H1 (cell line): ENCODE results near the gene PSMD5. TPM values are rescaled to one million over a fixed set of nuclear protein-coding genes. Genes with fewer than 3 reads are reported as not detected.

Experiments used
- CTCF ChIA-PET: fragments of 300-600 bp; sonication (Branson Sonifier 250); formaldehyde crosslinking; loops from one replicate; lab custom pipeline; 2021; ENCODE audit not compliant: partially characterized antibody; lab: Charles Lee
- POLR2A ChIA-PET: fragments of 300-600 bp; sonication (Branson Sonifier 250); formaldehyde crosslinking; loops from one replicate; lab custom pipeline; 2021; ENCODE audit warnings: inconsistent platforms; ENCODE audit not compliant: partially characterized antibody; lab: Charles Lee
- DNase-seq, 2 experiments: peaks; one replicate each; pipeline versions ENCODE4 v3.0.0 to v3.0.0-alpha.2; 2010 to 2022; ENCODE audit warnings: low spot score in 2 of 2, low read depth in 1 of 2, mixed read lengths in 1 of 2
- FAIRE-seq: peaks from 2 replicates; lab custom pipeline; 2011; peaks lifted over from hg19 to GRCh38; lab: Jason Lieb, UNC
- H2AFZ ChIP-seq: 2 replicates; pipeline ENCODE4 v1.8.1; 2012; ENCODE audit warnings: low read length, inconsistent platforms
- H2AK5ac ChIP-seq: 2 replicates; pipeline ENCODE4 v1.6.1; 2013; ENCODE audit warnings: low read depth, low read length
- H2BK120ac ChIP-seq: replicated peaks from 2 replicates; pipeline ENCODE3; 2013; ENCODE audit warnings: low read depth, low read length, inconsistent platforms
- H2BK12ac ChIP-seq: 2 replicates; pipeline ENCODE4 v1.6.1; 2013; ENCODE audit warnings: low read depth, low read length
- H2BK15ac ChIP-seq: 2 replicates; pipeline ENCODE4 v1.6.1; 2013; ENCODE audit warnings: low read length
- H2BK20ac ChIP-seq: 2 replicates; pipeline ENCODE4 v1.6.1; 2013; ENCODE audit warnings: low read length
- H2BK5ac ChIP-seq: 2 replicates; pipeline ENCODE4 v1.6.1; 2013; ENCODE audit warnings: low read depth, low read length
- H3K14ac ChIP-seq: 2 replicates; pipeline ENCODE4 v1.6.1; 2013; ENCODE audit warnings: inconsistent platforms; ENCODE audit not compliant: insufficient read length
- H3K18ac ChIP-seq: 2 replicates; pipeline ENCODE4 v1.6.1; 2013; ENCODE audit warnings: low read length; ENCODE audit errors: extremely low read depth
- H3K23ac ChIP-seq: 2 replicates; pipeline ENCODE4 v1.6.1; 2013; ENCODE audit warnings: inconsistent platforms; ENCODE audit not compliant: insufficient read length
- H3K23me2 ChIP-seq: 2 replicates; pipeline ENCODE4 v1.6.1; 2013; ENCODE audit warnings: low read depth, low read length
- H3K27ac ChIP-seq: 2 replicates; pipeline ENCODE4 v1.6.1; 2011; ENCODE audit warnings: low read depth, low read length, inconsistent platforms
- H3K27me3 ChIP-seq, 4 experiments: replicated peaks in 1 of 4; 1 replicate in 1 of 4; 2 replicates in 3 of 4; pipeline versions ENCODE4 v1.6.1 to v1.8.1; 2011 to 2013; ENCODE audit warnings: low read length in 3 of 4, mild to moderate bottlenecking in 3 of 4, inconsistent platforms in 2 of 4, mixed read lengths in 2 of 4, moderate library complexity in 1 of 4; ENCODE audit not compliant: control insufficient read depth in 3 of 4, insufficient read depth in 3 of 4; ENCODE audit errors: extremely low read depth in 1 of 4
- H3K36me3 ChIP-seq, 4 experiments: 2 replicates each; pipeline versions ENCODE4 v1.6.1 to v1.8.1; 2011 to 2013; ENCODE audit warnings: mild to moderate bottlenecking in 4 of 4, low read length in 3 of 4, moderate library complexity in 2 of 4, control low read depth in 1 of 4, inconsistent platforms in 1 of 4; ENCODE audit not compliant: insufficient read depth in 4 of 4, control insufficient read depth in 2 of 4
- H3K4ac ChIP-seq: replicated peaks from 2 replicates; pipeline ENCODE3; 2013; ENCODE audit warnings: low read length, low read depth, mixed read lengths, inconsistent platforms; ENCODE audit not compliant: insufficient read length
- H3K4me1 ChIP-seq, 4 experiments: replicated peaks in 1 of 4; 1 replicate in 1 of 4; 2 replicates in 3 of 4; pipeline versions ENCODE4 v1.6.1 to v1.8.1; 2011 to 2013; ENCODE audit warnings: low read length in 3 of 4, inconsistent platforms in 2 of 4, mixed read lengths in 1 of 4; ENCODE audit not compliant: insufficient read depth in 4 of 4, control insufficient read depth in 3 of 4
- H3K4me2 ChIP-seq, 2 experiments: 2 replicates each; pipeline versions ENCODE4 v1.6.1 to v1.8.1; 2011 to 2013; ENCODE audit warnings: low read depth in 2 of 2, low read length in 2 of 2, control low read depth in 1 of 2, inconsistent platforms in 1 of 2, mild to moderate bottlenecking in 1 of 2; ENCODE audit not compliant: insufficient read depth in 1 of 2
- H3K4me3 ChIP-seq, 4 experiments: fragments of 200-600, 300-600 bp in 1 of 4; sonication (generic), shearing (Covaris generic), sonication (Bioruptor Twin) in 1 of 4; 2 replicates each; pipeline versions ENCODE4 v1.5.1 to v1.8.1; 2011 to 2016; ENCODE audit warnings: low read length in 4 of 4, low read depth in 3 of 4, control low read depth in 2 of 4, inconsistent platforms in 2 of 4, mild to moderate bottlenecking in 2 of 4, mixed read lengths in 1 of 4, moderate library complexity in 1 of 4; ENCODE audit not compliant: insufficient read depth in 2 of 4; ENCODE audit errors: extremely low read depth in 1 of 4
- H3K56ac ChIP-seq: replicated peaks from 2 replicates; pipeline ENCODE3; 2013; ENCODE audit warnings: low read depth, mild to moderate bottlenecking, mixed read lengths, low read length, inconsistent platforms; ENCODE audit not compliant: insufficient read length
- H3K79me1 ChIP-seq: 2 replicates; pipeline ENCODE4 v1.6.1; 2013; ENCODE audit warnings: low read depth, low read length, control low read depth
- H3K79me2 ChIP-seq, 2 experiments: 2 replicates each; pipeline versions ENCODE4 v1.6.1 to v1.8.1; 2012 to 2013; ENCODE audit warnings: low read length in 2 of 2, mild to moderate bottlenecking in 2 of 2, inconsistent platforms in 1 of 2; ENCODE audit not compliant: insufficient read depth in 2 of 2, control insufficient read depth in 1 of 2
- H3K9ac ChIP-seq, 4 experiments: replicated peaks in 1 of 4; 1 replicate in 1 of 4; 2 replicates in 3 of 4; pipeline versions ENCODE4 v1.6.1 to v1.8.1; 2011 to 2013; ENCODE audit warnings: low read depth in 3 of 4, low read length in 3 of 4, control low read depth in 2 of 4, mild to moderate bottlenecking in 2 of 4, moderate library complexity in 2 of 4, inconsistent platforms in 1 of 4; ENCODE audit errors: extremely low read depth in 1 of 4
- H3K9me3 ChIP-seq, 2 experiments: 2 replicates each; pipeline versions ENCODE4 v1.6.1 to v1.8.1; 2012 to 2013; ENCODE audit warnings: mild to moderate bottlenecking in 2 of 2, moderate library complexity in 2 of 2, control low read depth in 1 of 2, inconsistent platforms in 1 of 2, low read depth in 1 of 2, low read length in 1 of 2, mixed read lengths in 1 of 2; ENCODE audit not compliant: insufficient read depth in 2 of 2
- H4K20me1 ChIP-seq, 2 experiments: replicated peaks in 1 of 2; 2 replicates each; pipeline versions ENCODE3 to v1.8.1; 2011 to 2013; ENCODE audit warnings: inconsistent platforms in 2 of 2, low read length in 2 of 2, mild to moderate bottlenecking in 1 of 2; ENCODE audit not compliant: insufficient read depth in 2 of 2, control insufficient read depth in 1 of 2
- H4K5ac ChIP-seq: 2 replicates; pipeline ENCODE4 v1.6.1; 2013; ENCODE audit warnings: low read length, low read depth, mixed read lengths, inconsistent platforms; ENCODE audit not compliant: insufficient read length
- H4K8ac ChIP-seq: 2 replicates; pipeline ENCODE4 v1.8.0; 2013; ENCODE audit warnings: mild to moderate bottlenecking, moderate library complexity, low read length, inconsistent platforms; ENCODE audit not compliant: insufficient read depth; ENCODE audit errors: extremely low read depth
- H4K91ac ChIP-seq: replicated peaks from 2 replicates; pipeline ENCODE3; 2013; ENCODE audit warnings: low read length, mixed read lengths, inconsistent platforms; ENCODE audit not compliant: insufficient read length
- ATF2 ChIP-seq: IDR thresholded peaks from 2 replicates; pipeline ENCODE4 v1.6.1; 2012; ENCODE audit warnings: low read length, inconsistent platforms
- CBX8 ChIP-seq: fragments of 300-800, 300-1000 bp; sonication (generic); IDR thresholded peaks from 2 replicates; pipeline ENCODE4 v1.7.1; 2016; ENCODE audit warnings: low read depth, low read length, borderline replicate concordance
- CTCF ChIP-seq, 3 experiments: IDR thresholded peaks; 1 replicate in 2 of 3; 2 replicates in 1 of 3; pipeline versions ENCODE4 v1.5.1 to v1.6.1; 2011; ENCODE audit warnings: low read length in 3 of 3, mild to moderate bottlenecking in 3 of 3, inconsistent platforms in 2 of 3, low read depth in 1 of 3, moderate library complexity in 1 of 3; ENCODE audit not compliant: insufficient read depth in 1 of 3; ENCODE audit errors: control extremely low read depth in 1 of 3
- EGR1 ChIP-seq: IDR thresholded peaks from 2 replicates; pipeline ENCODE4 v1.6.1; 2011; ENCODE audit warnings: low read depth, low read length, borderline replicate concordance
- EZH2 ChIP-seq: fragments of 200-600 bp; sonication (generic); IDR thresholded peaks from 2 replicates; pipeline ENCODE4 v1.7.1; 2012; ENCODE audit warnings: low read depth, mild to moderate bottlenecking, moderate library complexity, low read length, inconsistent platforms; ENCODE audit not compliant: severe bottlenecking
- KDM4A ChIP-seq: IDR thresholded peaks from one replicate; pipeline ENCODE4 v1.7.1; 2012; ENCODE audit warnings: low read depth, mild to moderate bottlenecking, moderate library complexity, low read length, inconsistent platforms; ENCODE audit not compliant: severe bottlenecking
- RNF2 ChIP-seq: fragments of 200-900, 300-1000 bp; sonication (generic); IDR thresholded peaks from 2 replicates; pipeline ENCODE4 v1.7.1; 2016; ENCODE audit warnings: borderline replicate concordance, low read depth, mild to moderate bottlenecking, antibody characterized with exemption, low read length; ENCODE audit not compliant: poor library complexity, severe bottlenecking; ENCODE audit errors: missing control alignments
- SAP30 ChIP-seq: fragments of 300-600 bp; sonication (generic); IDR thresholded peaks from 2 replicates; pipeline ENCODE4 v1.7.1; 2012; ENCODE audit warnings: low read length, moderate library complexity, mild to moderate bottlenecking, inconsistent platforms; ENCODE audit not compliant: insufficient read depth, insufficient replicate concordance
- WGBS, 2 experiments: shearing (Covaris generic) in 1 of 2; methylation state at CpG; one replicate each; pipeline versions ENCODE4 v1.1.6 to v1.1.7; 2013 to 2015; ENCODE audit warnings: low lambda C conversion rate in 2 of 2, mixed read lengths in 2 of 2, inconsistent platforms in 1 of 2, low coverage in 1 of 2, missing lambda C conversion rate in 1 of 2; ENCODE audit not compliant: insufficient replicate concordance in 2 of 2, insufficient coverage in 1 of 2, insufficient read length in 1 of 2; ENCODE audit errors: extremely low coverage in 1 of 2, missing lambda C conversion rate in 1 of 2; 5-methylcytosine and 5-hydroxymethylcytosine counted together
- polyA plus RNA-seq, 7 experiments: library from polyadenylated mRNA; depleted of rRNA in 3 of 7; stranded (reverse) in 5 of 7; unstranded in 2 of 7; fragments of >200 nt in 5 of 7; fragments of 200-250 nt in 2 of 7; gene quantifications; 1 replicate in 5 of 7; 2 replicates in 1 of 7; 4 replicates in 1 of 7; pipeline versions ENCODE4 v1.2.1 to v1.2.3, GENCODE V29; 2011 to 2013; ENCODE audit warnings: missing spikeins in 2 of 7, mixed read lengths in 2 of 7
- total RNA-seq: library from RNA; stranded (reverse); fragmentation: NEBNext Ultra II Directional; extraction: Animal tissue kit (Norgen Biotek cat#: 25700); gene quantifications from 2 replicates; pipeline ENCODE4 v1.2.1, GENCODE V29; 2021

Gene PSMD5
- total and polyA plus RNA-seq, 2 of the 8 experiments (the other 6 are each of a cell fraction or from before 2014, with no cell fraction given), result 19.2 to 30.5 TPM

GRCh38 chr9:120830151-120830550 lies 12.6 kb downstream of the PSMD5 start:
- Histone ChIP-seq H3K14ac (no peak overlapping the region), H4K5ac (no peak overlapping the region), H4K8ac (no peak overlapping the region), H4K91ac (no peak overlapping the region), H3K9ac (no peak overlapping the region), H3K27me3 (no peaks in the 10 kb centered on the region), H3K56ac (no peak overlapping the region), H3K79me2 (peaks cover 0 to 5% of the 10 kb centered on the region in 2 experiments; a peak in 1 of 4 replicates), H4K20me1 (no peaks in the 10 kb centered on the region), H3K36me3 (peaks cover 12 to 59% (median 33%) of the 10 kb centered on the region in 4 experiments), H3K4me1 (no peaks in the 10 kb centered on the region; a peak in 1 of 7 replicates), H3K4me3 (no peak overlapping the region), H2BK15ac (no peak overlapping the region), H3K23me2 (no peaks in the 10 kb centered on the region; the same call in 1 of the 2 replicates), H3K79me1 (no peaks in the 10 kb centered on the region), H2AK5ac (no peak overlapping the region), H3K18ac (no peak overlapping the region), H2BK12ac (no peak overlapping the region), H3K9me3 (no peaks in the 10 kb centered on the region), H3K4ac (no peak overlapping the region), H2BK120ac (no peak overlapping the region), H2BK5ac (no peak overlapping the region), H2BK20ac (no peak overlapping the region), H3K27ac (no peak overlapping the region), H3K23ac (no peak overlapping the region), H2AFZ (no peak overlapping the region), H3K4me2 (no peak overlapping the region)
- no peak for FAIRE-seq
- CTCF ChIA-PET, result interaction anchor here (1.5 kb wide), 1 partner anchor 110 kb away, joined by 3 read pairs; no protein-coding TSS in a partner anchor
- 83% methylated on average over 3 of the region's 3 CpGs; no CpG with 5 or more reads in 1 of the 2 experiments for WGBS, 2 experiments
- DNase-seq, result no peak
- POLR2A ChIA-PET, result interaction anchor here (0.8 kb wide), 1 partner anchor 9 kb away, joined by 3 read pairs; no protein-coding TSS in a partner anchor
- no peak for TF ChIP-seq EGR1
- TF ChIP-seq ATF2, result no peak
- no peak for TF ChIP-seq KDM4A
- TF ChIP-seq CBX8, result no peak
- no peak for TF ChIP-seq CTCF (IDR thresholded peaks at IDR 0.05; ENCODE audit: control extremely low read depth in 1 of 3, insufficient read depth in 1 of 3, low read depth in 1 of 3, low read length in 3 of 3)
- TF ChIP-seq RNF2, result no peak
- no peak for TF ChIP-seq EZH2
- TF ChIP-seq SAP30, result no peak
